Epithelial cell of proximal tubule (primary cell): ENCODE data around the gene CD70. TPM values are rescaled to one million over a fixed set of nuclear protein-coding genes. Genes with fewer than 3 reads are reported as not detected.
"Not testable (repeated sequence)": the region's sequence is repeated elsewhere in the genome, so short reads cannot be mapped to it uniquely, and the experiment has no call there.

Experiments
- DNase-seq: peaks from one replicate; pipeline ENCODE4 v3.0.0-alpha.2; 2011; ENCODE audit warnings: low read depth
- H3K4me3 ChIP-seq: 2 replicates; pipeline ENCODE4 v1.5.1; 2011; ENCODE audit warnings: low read depth, mild to moderate bottlenecking, low read length
- total RNA-seq: library from RNA; depleted of rRNA; stranded (reverse); fragments of >200 nt; gene quantifications from 2 replicates; pipeline ENCODE4 v1.2.3, GENCODE V29; 2015
- TF ChIP-seq, protein P1 (sequence below): conservative IDR thresholded peaks from 2 replicates; pipeline ENCODE4 v1.5.1; 2012; ENCODE audit warnings: low read depth, mild to moderate bottlenecking, low read length

CD70 gene
- total RNA-seq, 1 donor from 2014 or later, result 6.8 TPM

- DNase-seq, result no peak
- TF ChIP-seq, protein P1, sequence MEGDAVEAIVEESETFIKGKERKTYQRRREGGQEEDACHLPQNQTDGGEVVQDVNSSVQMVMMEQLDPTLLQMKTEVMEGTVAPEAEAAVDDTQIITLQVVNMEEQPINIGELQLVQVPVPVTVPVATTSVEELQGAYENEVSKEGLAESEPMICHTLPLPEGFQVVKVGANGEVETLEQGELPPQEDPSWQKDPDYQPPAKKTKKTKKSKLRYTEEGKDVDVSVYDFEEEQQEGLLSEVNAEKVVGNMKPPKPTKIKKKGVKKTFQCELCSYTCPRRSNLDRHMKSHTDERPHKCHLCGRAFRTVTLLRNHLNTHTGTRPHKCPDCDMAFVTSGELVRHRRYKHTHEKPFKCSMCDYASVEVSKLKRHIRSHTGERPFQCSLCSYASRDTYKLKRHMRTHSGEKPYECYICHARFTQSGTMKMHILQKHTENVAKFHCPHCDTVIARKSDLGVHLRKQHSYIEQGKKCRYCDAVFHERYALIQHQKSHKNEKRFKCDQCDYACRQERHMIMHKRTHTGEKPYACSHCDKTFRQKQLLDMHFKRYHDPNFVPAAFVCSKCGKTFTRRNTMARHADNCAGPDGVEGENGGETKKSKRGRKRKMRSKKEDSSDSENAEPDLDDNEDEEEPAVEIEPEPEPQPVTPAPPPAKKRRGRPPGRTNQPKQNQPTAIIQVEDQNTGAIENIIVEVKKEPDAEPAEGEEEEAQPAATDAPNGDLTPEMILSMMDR, result no peak
- H3K4me3 ChIP-seq, result peak overlapping the region; percentile 87
These were observed 2.2 kb downstream of the CD70 start for GRCh38 chr19:6588508-6589345.

DNA sequence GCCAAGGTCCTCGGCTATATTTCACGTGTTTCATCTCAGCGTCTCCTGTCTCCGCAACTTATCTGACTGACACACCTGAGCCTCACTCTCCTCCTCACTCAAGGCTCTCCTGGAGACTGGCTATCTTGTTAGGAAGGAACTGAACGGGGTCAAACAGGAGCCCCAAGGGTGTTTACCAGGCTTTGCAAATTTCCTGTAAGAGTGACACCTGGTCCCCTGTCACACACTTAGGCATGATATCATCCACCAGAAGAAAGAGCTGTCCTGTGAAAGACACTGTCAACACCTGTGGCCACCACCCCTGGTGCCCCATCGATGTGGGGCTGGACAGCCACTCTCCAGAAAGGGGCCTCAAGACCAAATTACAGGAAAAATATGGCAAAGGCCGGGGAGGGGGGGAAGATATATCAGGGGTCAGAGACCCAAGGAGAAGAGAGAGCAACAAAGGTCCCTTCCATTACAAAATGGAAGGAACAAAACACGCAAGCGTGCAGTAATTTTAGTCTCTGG is 2.9 kb downstream of the CD70 start:
- no peak for DNase-seq
- TF ChIP-seq, protein P1, result no peak
- peak overlapping the region; percentile 87 for H3K4me3 ChIP-seq

- peak overlapping the region; percentile 87 for H3K4me3 ChIP-seq
- no peak for DNase-seq
- TF ChIP-seq, protein P1, result no peak
These were observed 3.7 kb downstream of the CD70 start for GRCh38 chr19:6587093-6587820.

DNA sequence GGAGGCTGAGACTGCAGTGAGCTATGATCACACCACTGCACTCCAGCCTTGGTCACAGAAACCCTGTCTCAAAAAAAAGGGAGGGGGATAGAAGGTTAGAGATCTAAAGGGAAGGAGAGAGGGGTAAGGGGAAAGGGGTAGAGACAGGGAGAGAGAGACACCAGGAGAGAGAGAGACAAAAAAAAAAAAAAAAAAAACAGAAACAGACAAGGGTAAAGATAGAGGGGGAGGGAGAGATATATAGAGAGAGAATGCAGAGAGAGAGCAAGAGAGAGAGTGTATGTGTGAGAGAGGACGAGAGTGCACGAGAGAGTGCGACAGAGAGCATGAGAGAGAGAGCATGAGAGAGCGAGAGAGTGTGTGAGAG is 4.2 kb downstream of the CD70 start:
- TF ChIP-seq, protein P1, result no peak
- H3K4me3 ChIP-seq, result peak overlapping the region; percentile 87
- DNase-seq, result no peak

DNA sequence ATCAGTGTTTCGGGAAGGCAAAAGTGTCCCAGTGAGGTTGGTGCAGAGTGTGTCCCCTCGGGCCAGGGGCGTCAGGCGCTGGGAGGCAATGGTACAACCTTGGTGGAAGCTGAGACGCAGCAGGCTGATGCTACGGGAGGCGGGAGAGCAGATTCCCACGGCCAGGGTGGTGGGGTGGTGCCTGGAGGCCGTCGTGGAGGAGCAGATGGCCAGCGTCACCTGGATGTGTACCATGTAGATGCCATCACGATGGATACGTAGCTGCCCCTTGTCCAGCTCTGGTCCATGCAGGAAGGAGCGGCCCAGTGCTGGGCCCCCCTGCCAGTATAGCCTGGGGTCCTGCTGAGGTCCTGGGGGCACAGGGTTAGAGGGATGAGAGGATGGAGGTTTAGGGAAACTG is 4.9 kb downstream of the CD70 start:
- no peak for DNase-seq
- no peak overlapping the region for H3K4me3 ChIP-seq
- TF ChIP-seq, protein P1, result no peak

- H3K4me3 ChIP-seq, DNase-seq: not testable (repeated sequence)
These were observed 8.2 kb downstream of the CD70 start for GRCh38 chr19:6582515-6583484.

GRCh38 chr19:6580313-6580712 is 10.6 kb downstream of the CD70 start:
- TF ChIP-seq, protein P1, result no peak

More at GRCh38 chr19:6580313-6580712, 10.6 kb downstream of the CD70 start:
- DNase-seq, result peak; percentile 92
- no peak overlapping the region for H3K4me3 ChIP-seq
